Central memory CD8-positive, alpha-beta T cell (primary cell): ENCODE data around the gene AGMO.

ENCODE experiments used
- ATAC-seq: fragments of 150-1000 bp; cut with Tn5 transposase; replicated peaks from 2 replicates; pipeline ENCODE4 v1.10.0; 2022; ENCODE audit warnings: mild to moderate bottlenecking, moderate FRiP score, moderate number of reproducible peaks; ENCODE audit not compliant: poor library complexity, severe bottlenecking; ENCODE audit errors: extremely low read depth
- DNase-seq, 2 donors: peaks; one replicate each; pipeline ENCODE4 v3.0.0; 2021; ENCODE audit warnings: low spot score in 2 of 2
- H3K27ac Mint-ChIP-seq: one replicate; pipeline ENCODE4 v1.8.0; 2022; ENCODE audit warnings: low read depth, mild to moderate bottlenecking, moderate library complexity, mixed read lengths
- H3K27me3 Mint-ChIP-seq: one replicate; pipeline ENCODE4 v1.8.0; 2022; ENCODE audit warnings: mixed read lengths
- H3K36me3 Mint-ChIP-seq: one replicate; pipeline ENCODE4 v1.8.0; 2022; ENCODE audit warnings: mild to moderate bottlenecking, moderate library complexity, mixed read lengths; ENCODE audit not compliant: insufficient read depth
- H3K4me1 Mint-ChIP-seq: one replicate; pipeline ENCODE4 v1.8.0; 2022; ENCODE audit warnings: mixed read lengths
- H3K4me3 Mint-ChIP-seq: one replicate; pipeline ENCODE4 v1.8.0; 2022; ENCODE audit warnings: mild to moderate bottlenecking, moderate library complexity, mixed read lengths
- H3K9me3 Mint-ChIP-seq: one replicate; pipeline ENCODE4 v1.8.0; 2022; ENCODE audit warnings: mixed read lengths

The AGMO gene

GRCh38 chr7:15335390-15335789 is 226.4 kb downstream of the AGMO start:
- DNase-seq (no peak), ATAC-seq (no peak)
- H3K27ac Mint-ChIP-seq = no peak overlapping the region
- no peaks in the 10 kb centered on the region for H3K9me3 Mint-ChIP-seq
- H3K27me3 Mint-ChIP-seq = no peaks in the 10 kb centered on the region
- H3K36me3 Mint-ChIP-seq = no peaks in the 10 kb centered on the region
- no peak overlapping the region for H3K4me3 Mint-ChIP-seq
- H3K4me1 Mint-ChIP-seq = no peaks in the 10 kb centered on the region

DNA sequence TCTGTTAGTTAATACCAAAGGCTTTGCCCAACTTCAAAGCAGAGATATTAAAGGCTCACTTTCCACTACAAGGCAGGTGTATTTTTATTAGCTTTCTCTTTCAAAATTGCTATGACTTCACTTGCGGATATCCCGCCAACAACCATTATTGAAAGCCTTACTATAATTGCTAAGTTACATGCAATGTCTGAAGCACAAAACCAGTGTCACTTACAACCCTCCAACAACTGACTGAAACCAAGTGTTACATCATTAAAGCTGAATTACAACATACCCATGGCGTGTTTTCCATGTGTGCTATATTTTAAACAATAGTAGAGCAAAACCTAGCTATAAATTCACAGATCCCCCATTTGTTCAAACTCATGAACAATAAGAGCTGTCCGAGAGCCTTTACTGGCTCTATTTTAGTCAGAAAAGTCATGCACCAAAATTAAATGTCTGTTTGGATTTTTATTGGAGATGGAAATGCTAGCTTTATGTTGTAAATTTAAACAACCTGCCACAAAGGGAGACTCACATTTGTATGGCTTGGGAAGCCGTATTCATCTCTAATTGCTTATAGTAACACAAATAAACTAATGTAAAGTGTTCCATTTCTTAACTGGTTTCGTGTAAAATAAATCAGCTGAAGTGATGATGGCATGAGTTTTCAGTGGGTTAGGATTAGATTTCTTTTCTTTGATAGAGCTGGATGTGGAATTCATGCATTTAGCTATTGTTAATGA is 227.1 kb downstream of the AGMO start:
- Mint-ChIP-seq H3K4me3 (no peak overlapping the region), H3K9me3 (no peaks in the 10 kb centered on the region), H3K36me3 (no peaks in the 10 kb centered on the region), H3K4me1 (no peaks in the 10 kb centered on the region), H3K27ac (no peak overlapping the region), H3K27me3 (no peaks in the 10 kb centered on the region)
- no peak for ATAC-seq
- no peak for DNase-seq

- ATAC-seq = no peak
- DNase-seq = no peak
- Mint-ChIP-seq H3K4me1 (no peaks in the 10 kb centered on the region), H3K36me3 (no peaks in the 10 kb centered on the region), H3K27me3 (no peaks in the 10 kb centered on the region), H3K9me3 (no peaks in the 10 kb centered on the region), H3K4me3 (no peak overlapping the region), H3K27ac (no peak overlapping the region)
Measured at GRCh38 chr7:15332956-15333355, 228.9 kb downstream of the AGMO start.

DNA sequence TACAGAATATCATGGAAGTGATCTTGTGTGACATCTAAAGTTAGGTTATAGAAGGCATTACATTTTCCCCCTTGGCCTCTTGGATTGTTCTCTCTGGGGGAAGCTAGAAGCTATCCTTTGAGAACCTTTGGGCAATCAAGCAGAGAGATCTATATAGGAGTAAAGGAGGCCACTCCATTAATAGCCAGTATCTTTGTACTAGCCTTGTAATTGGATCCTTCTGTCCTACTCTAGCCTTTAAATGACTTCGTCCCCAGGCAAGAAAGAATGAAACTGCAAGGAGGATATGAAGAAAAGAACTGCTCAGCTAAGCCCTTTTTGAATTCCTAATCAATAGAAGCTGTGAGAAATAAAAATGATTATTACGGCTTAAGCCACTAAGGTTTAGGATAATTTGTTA is 230.9 kb downstream of the AGMO start:
- Mint-ChIP-seq H3K4me1 (no peaks in the 10 kb centered on the region), H3K27me3 (no peaks in the 10 kb centered on the region), H3K4me3 (no peak overlapping the region), H3K9me3 (no peaks in the 10 kb centered on the region), H3K36me3 (no peaks in the 10 kb centered on the region), H3K27ac (no peak overlapping the region)
- DNase-seq (no peak), ATAC-seq (no peak)

- DNase-seq (no peak), ATAC-seq (no peak)
- Mint-ChIP-seq H3K27me3 (no peaks in the 10 kb centered on the region), H3K27ac (no peak overlapping the region), H3K9me3 (no peaks in the 10 kb centered on the region), H3K4me1 (no peaks in the 10 kb centered on the region), H3K4me3 (no peak overlapping the region), H3K36me3 (no peaks in the 10 kb centered on the region)
Measured at GRCh38 chr7:15327001-15327400, 234.8 kb downstream of the AGMO start.

DNA sequence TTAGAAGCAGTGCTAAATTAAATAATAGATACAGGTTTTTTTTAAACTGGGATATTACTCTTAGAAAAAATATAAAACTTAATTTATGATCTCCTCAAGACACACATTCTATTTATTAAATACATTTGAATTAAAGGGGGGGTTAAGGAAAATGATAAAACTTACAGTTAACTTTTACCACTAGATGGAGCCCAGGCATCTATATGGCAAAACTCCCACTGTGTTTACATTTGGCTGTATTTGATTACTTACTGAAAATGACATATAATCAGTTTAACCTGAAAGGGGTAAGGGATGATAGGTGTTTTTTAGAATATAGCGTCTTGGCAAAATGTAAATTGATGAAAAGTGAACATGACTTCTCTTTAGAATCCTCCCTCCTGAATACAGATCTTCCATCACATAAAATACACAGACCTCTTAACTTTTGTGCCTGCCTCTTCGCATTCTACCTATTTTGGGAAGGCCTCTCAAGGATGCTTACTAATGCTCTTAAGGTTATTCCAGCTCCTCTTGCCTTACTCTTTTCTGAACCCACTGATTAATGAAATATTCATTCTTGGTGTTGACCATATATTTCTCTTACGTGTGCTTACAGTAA is 235.7 kb downstream of the AGMO start:
- Mint-ChIP-seq H3K4me1 (no peaks in the 10 kb centered on the region), H3K36me3 (no peaks in the 10 kb centered on the region), H3K4me3 (no peak overlapping the region), H3K27me3 (no peaks in the 10 kb centered on the region), H3K9me3 (no peaks in the 10 kb centered on the region), H3K27ac (no peak overlapping the region)
- ATAC-seq (no peak), DNase-seq (no peak)

- H3K27me3 Mint-ChIP-seq = no peaks in the 10 kb centered on the region
- ATAC-seq (no peak), DNase-seq (no peak)
- H3K36me3 Mint-ChIP-seq = no peaks in the 10 kb centered on the region
- H3K27ac Mint-ChIP-seq = no peak overlapping the region
- no peaks in the 10 kb centered on the region for H3K9me3 Mint-ChIP-seq
- no peak overlapping the region for H3K4me3 Mint-ChIP-seq
- no peaks in the 10 kb centered on the region for H3K4me1 Mint-ChIP-seq
Measured at GRCh38 chr7:15323550-15323949, 238.3 kb downstream of the AGMO start.

GRCh38 chr7:15317215-15317614 is 244.6 kb downstream of the AGMO start:
- no peaks in the 10 kb centered on the region for H3K27me3 Mint-ChIP-seq
- H3K9me3 Mint-ChIP-seq = peaks cover 4% of the 10 kb centered on the region
- H3K4me1 Mint-ChIP-seq = no peaks in the 10 kb centered on the region
- H3K27ac Mint-ChIP-seq = no peak overlapping the region
- no peaks in the 10 kb centered on the region for H3K36me3 Mint-ChIP-seq
- H3K4me3 Mint-ChIP-seq = no peak overlapping the region
- no peak for DNase-seq
- no peak for ATAC-seq

DNA sequence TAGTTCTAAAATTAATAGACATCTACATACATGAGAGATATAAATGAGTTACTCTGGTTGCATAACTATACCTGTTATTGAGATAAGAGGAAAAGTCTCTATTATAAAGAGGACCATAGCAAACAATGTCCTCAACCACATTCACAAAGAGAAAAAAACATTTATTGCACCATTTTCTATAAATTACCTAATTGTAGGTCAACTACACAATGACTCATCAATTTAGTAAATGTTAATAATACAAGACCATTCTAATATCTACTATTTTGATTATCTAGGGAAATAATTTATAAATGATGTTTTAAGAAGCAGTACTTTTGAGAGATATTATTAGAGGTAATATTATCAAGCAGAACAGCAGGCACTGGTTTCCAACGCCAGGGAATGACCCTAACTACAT is 246.1 kb downstream of the AGMO start:
- DNase-seq (no peak), ATAC-seq (no peak)
- Mint-ChIP-seq H3K27me3 (no peaks in the 10 kb centered on the region), H3K4me3 (no peak overlapping the region), H3K4me1 (no peaks in the 10 kb centered on the region), H3K27ac (no peak overlapping the region), H3K9me3 (peaks cover 9% of the 10 kb centered on the region), H3K36me3 (no peaks in the 10 kb centered on the region)

- no peak for ATAC-seq
Measured at GRCh38 chr7:15314922-15315321, 246.9 kb downstream of the AGMO start.

DNA sequence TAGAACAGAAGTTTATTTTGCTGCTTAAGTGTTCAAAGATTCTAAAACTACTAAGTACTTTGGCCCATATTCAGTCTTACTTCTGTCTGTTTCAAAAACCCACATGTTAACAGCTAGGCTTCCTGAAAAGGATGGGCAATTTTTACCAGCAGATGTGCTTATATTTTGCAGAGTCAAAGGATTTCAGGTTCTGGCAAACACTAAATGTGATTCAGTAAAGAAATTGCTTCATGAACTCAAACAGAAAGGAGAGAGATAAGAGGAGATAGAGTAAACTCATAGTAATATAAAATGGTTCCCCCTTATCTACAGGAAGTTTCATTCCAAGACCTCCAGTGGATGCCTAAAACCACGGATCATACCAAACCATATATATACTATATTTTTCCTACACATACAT is 248.5 kb downstream of the AGMO start:
- DNase-seq (no peak), ATAC-seq (no peak)
- no peaks in the 10 kb centered on the region for H3K36me3 Mint-ChIP-seq
- peaks cover 9% of the 10 kb centered on the region for H3K9me3 Mint-ChIP-seq
- no peaks in the 10 kb centered on the region for H3K4me1 Mint-ChIP-seq
- H3K4me3 Mint-ChIP-seq = no peak overlapping the region
- H3K27me3 Mint-ChIP-seq = no peaks in the 10 kb centered on the region
- H3K27ac Mint-ChIP-seq = no peak overlapping the region

More at GRCh38 chr7:15314922-15315321, 246.9 kb downstream of the AGMO start:
- no peak for DNase-seq
- no peak overlapping the region for H3K27ac Mint-ChIP-seq
- no peaks in the 10 kb centered on the region for H3K36me3 Mint-ChIP-seq
- no peak overlapping the region for H3K4me3 Mint-ChIP-seq
- no peaks in the 10 kb centered on the region for H3K4me1 Mint-ChIP-seq
- H3K9me3 Mint-ChIP-seq = peaks cover 9% of the 10 kb centered on the region
- H3K27me3 Mint-ChIP-seq = no peaks in the 10 kb centered on the region

GRCh38 chr7:15309872-15310271 is 251.9 kb downstream of the AGMO start:
- Mint-ChIP-seq H3K36me3 (peaks cover 2% of the 10 kb centered on the region), H3K4me1 (no peaks in the 10 kb centered on the region), H3K9me3 (peaks cover 9% of the 10 kb centered on the region), H3K27ac (no peak overlapping the region), H3K4me3 (no peak overlapping the region), H3K27me3 (no peaks in the 10 kb centered on the region)
- ATAC-seq = no peak
- DNase-seq = no peak

GRCh38 chr7:15308821-15309220 is 253.0 kb downstream of the AGMO start:
- peaks cover 7% of the 10 kb centered on the region for H3K9me3 Mint-ChIP-seq
- no peak overlapping the region for H3K27ac Mint-ChIP-seq
- no peaks in the 10 kb centered on the region for H3K4me1 Mint-ChIP-seq
- H3K27me3 Mint-ChIP-seq = no peaks in the 10 kb centered on the region
- H3K36me3 Mint-ChIP-seq = peaks cover 2% of the 10 kb centered on the region
- no peak overlapping the region for H3K4me3 Mint-ChIP-seq
- ATAC-seq (no peak), DNase-seq (no peak)
